Skin of body (tissue), 2 donors: Measurements from ENCODE around the gene UBA1. TPM values are rescaled to one million over a fixed set of nuclear protein-coding genes. Genes with fewer than 3 reads are reported as not detected.

Experiments used
- DNase-seq: peaks from one replicate; lab custom pipeline; 2025; lab: John Stamatoyannopoulos, UW
- total RNA-seq: library from RNA; depleted of rRNA; stranded (reverse); fragments of >200 nt; gene quantifications from one replicate; pipeline ENCODE4 v1.2.3, GENCODE V29; 2014

The UBA1 gene
- total RNA-seq, 1 donor from 2014 or later, result 74.4 TPM

GRCh38 chrX:47169726-47170515, 23.7 kb upstream of the UBA1 start:
- no peak for DNase-seq

GRCh38 chrX:47170861-47171692, 22.6 kb upstream of the UBA1 start:
- DNase-seq, result no peak

- DNase-seq, result no peak
Measured at GRCh38 chrX:47171996-47172395, 21.6 kb upstream of the UBA1 start.

- no peak for DNase-seq
Measured at GRCh38 chrX:47172549-47172948, 21.1 kb upstream of the UBA1 start.

GRCh38 chrX:47172971-47173792, 20.4 kb upstream of the UBA1 start:
- DNase-seq, result no peak

- no peak for DNase-seq
Measured at GRCh38 chrX:47174376-47174775, 19.3 kb upstream of the UBA1 start.

GRCh38 chrX:47174846-47175587, 18.6 kb upstream of the UBA1 start:
- no peak for DNase-seq

GRCh38 chrX:47175588-47175980, 18.0 kb upstream of the UBA1 start:
- no peak for DNase-seq

GRCh38 chrX:47176101-47176740, 17.4 kb upstream of the UBA1 start:
- DNase-seq, result no peak

GRCh38 chrX:47177079-47177478, 16.6 kb upstream of the UBA1 start:
- no peak for DNase-seq

GRCh38 chrX:47178337-47178736, 15.3 kb upstream of the UBA1 start:
- DNase-seq, result no peak

- DNase-seq, result no peak
Measured at GRCh38 chrX:47179221-47179927, 14.3 kb upstream of the UBA1 start.

- no peak for DNase-seq
Measured at GRCh38 chrX:47179928-47180255, 13.7 kb upstream of the UBA1 start.

- no peak for DNase-seq
Measured at GRCh38 chrX:47180346-47180745, 13.3 kb upstream of the UBA1 start.

- no peak for DNase-seq
Measured at GRCh38 chrX:47181301-47181700, 12.3 kb upstream of the UBA1 start.

- DNase-seq, result no peak
Measured at GRCh38 chrX:47182106-47182700, 11.4 kb upstream of the UBA1 start.

GRCh38 chrX:47184486-47184885, 9.1 kb upstream of the UBA1 start:
- no peak for DNase-seq

GRCh38 chrX:47185241-47185640, 8.4 kb upstream of the UBA1 start:
- DNase-seq, result no peak

GRCh38 chrX:47186096-47186740, 7.4 kb upstream of the UBA1 start:
- no peak for DNase-seq
